Endothelial cell of umbilical vein (primary cell): Measurements from ENCODE around the gene LGALS8. TPM values are rescaled to one million over a fixed set of nuclear protein-coding genes. Genes with fewer than 3 reads are reported as not detected.

Experiments used
- BruUV-seq: library from RNA; stranded (reverse); fragments of 400-500 nt; replicated peaks from 2 replicates; lab custom pipeline; 2021; lab: Mats Ljungman, UMichigan
- CTCF ChIA-PET: fragments of 300-600, 350-600 bp; sonication (Branson Sonifier 250); formaldehyde crosslinking; loops from one replicate; lab custom pipeline; 2021; ENCODE audit warnings: antibody characterized with exemption, inconsistent platforms; lab: Charles Lee
- POLR2A ChIA-PET: fragments of 300-600, 350-600 bp; sonication (Branson Sonifier 250); formaldehyde crosslinking; loops from one replicate; lab custom pipeline; 2021; ENCODE audit warnings: antibody characterized with exemption, inconsistent platforms; lab: Charles Lee
- DNase-seq: peaks from one replicate; pipeline ENCODE4 v3.0.0-alpha.2; 2011; ENCODE audit warnings: low read depth, low spot score
- FAIRE-seq: peaks from 2 replicates; lab custom pipeline; 2011; peaks lifted over from hg19 to GRCh38; lab: Jason Lieb, UNC
- H2AFZ ChIP-seq: 2 replicates; pipeline ENCODE4 v1.6.0; 2012; ENCODE audit warnings: low read depth, low read length, control low read depth, inconsistent platforms
- H3K27ac ChIP-seq: 2 replicates; pipeline ENCODE4 v1.5.1; 2011; ENCODE audit warnings: low read depth, mild to moderate bottlenecking, control low read depth, low read length, moderate library complexity; ENCODE audit not compliant: insufficient read depth
- H3K27me3 ChIP-seq, 2 experiments: 2 replicates each; pipeline versions ENCODE4 v1.6.0 to v1.6.1; 2011; ENCODE audit warnings: low read length in 2 of 2, mixed read lengths in 1 of 2; ENCODE audit not compliant: control insufficient read depth in 2 of 2, insufficient read depth in 2 of 2
- H3K36me3 ChIP-seq, 2 experiments: 2 replicates in 1 of 2; 3 replicates in 1 of 2; pipeline ENCODE4 v1.5.1; 2011; ENCODE audit warnings: low read length in 2 of 2, mild to moderate bottlenecking in 1 of 2, moderate library complexity in 1 of 2; ENCODE audit not compliant: control insufficient read depth in 2 of 2, insufficient read depth in 2 of 2; ENCODE audit errors: extremely low read depth in 1 of 2
- H3K4me1 ChIP-seq: 3 replicates; pipeline ENCODE4 v1.5.1; 2011; ENCODE audit warnings: mild to moderate bottlenecking, low read length; ENCODE audit not compliant: control insufficient read depth, insufficient read depth; ENCODE audit errors: extremely low read depth
- H3K4me2 ChIP-seq: 2 replicates; pipeline ENCODE4 v1.6.1; 2011; ENCODE audit warnings: low read length, control low read depth, mixed read lengths; ENCODE audit not compliant: insufficient read depth
- H3K4me3 ChIP-seq, 3 experiments: fragments of 200-600 bp in 1 of 3; sonication (generic), shearing (Covaris generic) in 1 of 3; replicated peaks in 1 of 3; 2 replicates each; pipeline ENCODE4 v1.5.1; 2011 to 2016; ENCODE audit warnings: control low read depth in 3 of 3, low read length in 3 of 3, mild to moderate bottlenecking in 2 of 3, inconsistent platforms in 1 of 3, low read depth in 1 of 3, moderate library complexity in 1 of 3; ENCODE audit not compliant: insufficient read depth in 1 of 3
- H3K79me2 ChIP-seq: 2 replicates; pipeline ENCODE4 v1.6.0; 2012; ENCODE audit warnings: low read length, inconsistent platforms; ENCODE audit not compliant: control insufficient read depth, insufficient read depth
- H3K9ac ChIP-seq: replicated peaks from 2 replicates; pipeline ENCODE3; 2011; ENCODE audit warnings: low read length, control low read depth; ENCODE audit not compliant: insufficient read depth; ENCODE audit errors: extremely low read depth
- H3K9me1 ChIP-seq: replicated peaks from 3 replicates; pipeline ENCODE4 v1.6.0; 2011; ENCODE audit warnings: mild to moderate bottlenecking, low read length; ENCODE audit not compliant: control insufficient read depth, insufficient read depth; ENCODE audit errors: extremely low read depth
- H3K9me3 ChIP-seq: replicated peaks from 2 replicates; pipeline ENCODE4 v1.5.1; 2012; ENCODE audit warnings: low read length, inconsistent platforms; ENCODE audit not compliant: control insufficient read depth, insufficient read depth
- H4K20me1 ChIP-seq: replicated peaks from 2 replicates; pipeline ENCODE3; 2011; ENCODE audit warnings: mild to moderate bottlenecking, low read length; ENCODE audit not compliant: control insufficient read depth, insufficient read depth; ENCODE audit errors: extremely low read depth
- EZH2 ChIP-seq: IDR thresholded peaks from 2 replicates; pipeline ENCODE4 v1.6.1; 2012; ENCODE audit warnings: borderline replicate concordance, low read depth, mild to moderate bottlenecking, moderate library complexity, low read length, inconsistent platforms; ENCODE audit not compliant: severe bottlenecking
- FOS ChIP-seq: IDR thresholded peaks from 2 replicates; pipeline ENCODE4 v1.6.1; 2011; ENCODE audit warnings: mild to moderate bottlenecking, low read length, moderate library complexity, borderline replicate concordance; ENCODE audit not compliant: insufficient read depth
- GATA2 ChIP-seq: IDR thresholded peaks from 2 replicates; pipeline ENCODE4 v1.7.0; 2011; ENCODE audit warnings: low read depth, mild to moderate bottlenecking, moderate library complexity, mixed read lengths, low read length; ENCODE audit not compliant: insufficient read length, insufficient read depth
- JUN ChIP-seq: IDR thresholded peaks from 2 replicates; pipeline ENCODE4 v1.6.1; 2011; ENCODE audit warnings: borderline replicate concordance, low read depth; ENCODE audit not compliant: insufficient read length, insufficient read depth
- MYC ChIP-seq: IDR thresholded peaks from one replicate; pipeline ENCODE4 v1.6.1; 2011; ENCODE audit warnings: mild to moderate bottlenecking, low read depth, low read length
- POLR2A ChIP-seq: IDR thresholded peaks from 2 replicates; pipeline ENCODE4 v1.6.1; 2012; ENCODE audit warnings: low read depth, mild to moderate bottlenecking, control low read depth, low read length
- POLR2AphosphoS5 ChIP-seq: IDR thresholded peaks from 2 replicates; pipeline ENCODE4 v1.6.1; 2012; ENCODE audit warnings: low read depth, mild to moderate bottlenecking, control low read depth, low read length, moderate library complexity; ENCODE audit not compliant: insufficient read depth
- dilution Hi-C: fragments of 300-500 bp; cut with MboI; formaldehyde crosslinking; loops from one replicate; pipeline ENCODE4 v1.15.0; 2019; ENCODE audit warnings: low sequenced_read_pairs; ENCODE audit not compliant: extremely low pct_ligation_motif_present
- intact Hi-C: fragments of 100-400 bp; cut with micrococcal nuclease; formaldehyde crosslinking; loops from one replicate; pipeline ENCODE4 v1.10.0; 2022
- polyA plus RNA-seq, 4 experiments: library from polyadenylated mRNA; depleted of rRNA in 3 of 4; stranded (reverse) in 3 of 4; unstranded in 1 of 4; fragments of >200 nt; gene quantifications; 2 replicates each; pipeline versions ENCODE4 v1.2.1 to v1.2.3, GENCODE V29; 2011 to 2012; ENCODE audit warnings: missing spikeins in 1 of 4
- total RNA-seq: library from RNA; stranded (reverse); gene quantifications from 2 replicates; pipeline ENCODE4 v1.2.3, GENCODE V29; 2021
- TF ChIP-seq, protein P1 (sequence below), 2 donors: IDR thresholded peaks; 1 replicate in 1 of 2; 2 replicates in 1 of 2; pipeline ENCODE4 v1.5.1; 2011; ENCODE audit warnings: low read length in 2 of 2, mild to moderate bottlenecking in 2 of 2, moderate library complexity in 2 of 2, control low read depth in 1 of 2, inconsistent platforms in 1 of 2, low read depth in 1 of 2; ENCODE audit not compliant: insufficient read depth in 1 of 2; ENCODE audit errors: extremely low read depth in 1 of 2
- TF ChIP-seq, protein P2 (sequence below): IDR thresholded peaks from 2 replicates; pipeline ENCODE4 v1.6.1; 2011; ENCODE audit not compliant: insufficient read depth, insufficient read length

The LGALS8 gene
- total and polyA plus RNA-seq, 2 donors (not counting 3 experiments of a cell fraction or from before 2014, with no cell fraction given): 45.6 to 49.9 TPM

DNA sequence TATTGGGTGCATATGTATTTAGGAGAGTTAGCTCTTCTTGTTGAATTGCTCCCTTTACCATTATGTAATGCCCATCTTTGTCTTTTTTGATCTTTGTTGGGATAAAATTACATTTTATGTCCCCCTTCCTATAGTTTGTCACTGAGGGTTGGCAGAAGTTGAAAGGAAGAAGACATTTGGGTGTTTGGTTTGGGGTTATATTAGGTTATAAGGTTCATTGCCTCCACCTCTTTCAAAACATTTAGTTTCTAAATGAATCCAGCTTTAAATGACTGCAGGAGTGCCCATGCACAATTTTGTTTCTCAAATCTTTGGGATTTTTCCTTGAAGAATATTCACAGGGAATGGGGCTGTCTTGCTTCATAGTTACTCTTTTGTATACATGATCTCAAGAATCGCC lies 14.6 kb upstream of the LGALS8 start:
- H3K79me2 ChIP-seq: no peaks in the 10 kb centered on the region
- no peak overlapping the region for H3K9ac ChIP-seq
- no peaks in the 10 kb centered on the region for H3K4me1 ChIP-seq
- no peak overlapping the region for H3K27ac ChIP-seq
- H3K27me3 ChIP-seq: peaks cover 2 to 5% of the 10 kb centered on the region in 2 experiments
- DNase-seq (no peak), FAIRE-seq (no peak)
- H4K20me1 ChIP-seq: no peaks in the 10 kb centered on the region
- H3K36me3 ChIP-seq: no peaks in the 10 kb centered on the region
- dilution Hi-C loops (no loop called here), intact Hi-C loops (no loop called here)
- no peak overlapping the region for H3K4me2 ChIP-seq
- TF ChIP-seq POLR2A (no peak), GATA2 (no peak), POLR2AphosphoS5 (no peak), FOS (no peak), MYC (no peak)
- no peak overlapping the region for H3K4me3 ChIP-seq
- POLR2A ChIA-PET: no interaction called here
- no peaks in the 10 kb centered on the region for H3K9me1 ChIP-seq
- H2AFZ ChIP-seq: no peak overlapping the region
- CTCF ChIA-PET: no interaction called here
- H3K9me3 ChIP-seq: no peaks in the 10 kb centered on the region
- BruUV-seq: no TSS peak

DNA sequence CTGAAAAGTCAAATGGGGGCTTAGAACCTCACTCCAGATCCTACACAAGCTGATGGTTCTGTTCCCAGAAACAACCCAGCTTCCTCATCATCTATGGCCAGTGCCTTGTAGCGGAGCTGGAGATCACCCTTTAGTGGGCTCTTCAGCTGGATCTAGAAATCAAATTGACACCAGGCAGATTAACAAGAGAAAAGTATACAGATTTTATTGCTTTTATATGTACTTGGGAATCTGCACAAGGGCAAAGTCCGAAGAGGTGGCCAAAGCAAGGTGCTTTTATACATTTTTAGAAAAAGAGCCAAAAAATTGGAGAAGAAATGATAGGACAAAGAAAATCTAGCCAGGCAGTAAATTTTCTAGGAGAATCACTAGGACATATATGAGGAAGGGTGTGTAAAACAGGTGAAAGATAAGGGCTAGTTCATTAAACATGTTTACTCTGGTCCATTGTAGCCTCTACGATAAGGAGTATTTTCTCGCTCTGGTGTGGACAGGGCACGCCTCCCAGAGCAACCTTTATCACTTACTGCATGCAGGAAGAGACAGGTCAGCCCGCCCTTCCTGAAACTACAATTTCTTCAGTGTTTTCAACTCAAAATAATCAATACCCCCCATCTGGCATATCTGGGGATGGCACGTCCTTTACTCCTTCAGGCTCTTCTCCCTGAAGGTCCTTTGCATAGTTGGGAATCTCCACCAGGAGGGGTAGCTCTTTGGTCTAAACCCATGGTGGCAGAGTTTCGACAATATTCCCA lies 14.0 kb upstream of the LGALS8 start:
- dilution Hi-C loops: no loop called here
- DNase-seq (no peak), FAIRE-seq (no peak)
- H3K36me3 ChIP-seq: no peaks in the 10 kb centered on the region
- H3K4me2 ChIP-seq: no peak overlapping the region
- no peak overlapping the region for H3K27ac ChIP-seq
- CTCF ChIA-PET: interaction anchor here (1.9 kb wide), 1 partner anchor 15 kb away, joined by 6 read pairs; the partner anchor contains the start of gene LGALS8
- no peaks in the 10 kb centered on the region for H4K20me1 ChIP-seq
- H3K4me1 ChIP-seq: no peaks in the 10 kb centered on the region
- H3K9me3 ChIP-seq: no peaks in the 10 kb centered on the region
- H3K79me2 ChIP-seq: no peaks in the 10 kb centered on the region
- H3K4me3 ChIP-seq: no peak overlapping the region
- no peaks in the 10 kb centered on the region for H3K9me1 ChIP-seq
- no TSS peak for BruUV-seq
- no peak overlapping the region for H3K9ac ChIP-seq
- TF ChIP-seq, protein P1, sequence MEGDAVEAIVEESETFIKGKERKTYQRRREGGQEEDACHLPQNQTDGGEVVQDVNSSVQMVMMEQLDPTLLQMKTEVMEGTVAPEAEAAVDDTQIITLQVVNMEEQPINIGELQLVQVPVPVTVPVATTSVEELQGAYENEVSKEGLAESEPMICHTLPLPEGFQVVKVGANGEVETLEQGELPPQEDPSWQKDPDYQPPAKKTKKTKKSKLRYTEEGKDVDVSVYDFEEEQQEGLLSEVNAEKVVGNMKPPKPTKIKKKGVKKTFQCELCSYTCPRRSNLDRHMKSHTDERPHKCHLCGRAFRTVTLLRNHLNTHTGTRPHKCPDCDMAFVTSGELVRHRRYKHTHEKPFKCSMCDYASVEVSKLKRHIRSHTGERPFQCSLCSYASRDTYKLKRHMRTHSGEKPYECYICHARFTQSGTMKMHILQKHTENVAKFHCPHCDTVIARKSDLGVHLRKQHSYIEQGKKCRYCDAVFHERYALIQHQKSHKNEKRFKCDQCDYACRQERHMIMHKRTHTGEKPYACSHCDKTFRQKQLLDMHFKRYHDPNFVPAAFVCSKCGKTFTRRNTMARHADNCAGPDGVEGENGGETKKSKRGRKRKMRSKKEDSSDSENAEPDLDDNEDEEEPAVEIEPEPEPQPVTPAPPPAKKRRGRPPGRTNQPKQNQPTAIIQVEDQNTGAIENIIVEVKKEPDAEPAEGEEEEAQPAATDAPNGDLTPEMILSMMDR (IDR thresholded peaks at IDR 0.05; ENCODE audit: extremely low read depth in 1 of 2, insufficient read depth in 1 of 2, low read depth in 1 of 2, low read length in 2 of 2): no peak
- TF ChIP-seq JUN (no peak), MYC (no peak), POLR2A (no peak), EZH2 (no peak), FOS (no peak), GATA2 (no peak), POLR2AphosphoS5 (no peak)
- TF ChIP-seq, protein P2, sequence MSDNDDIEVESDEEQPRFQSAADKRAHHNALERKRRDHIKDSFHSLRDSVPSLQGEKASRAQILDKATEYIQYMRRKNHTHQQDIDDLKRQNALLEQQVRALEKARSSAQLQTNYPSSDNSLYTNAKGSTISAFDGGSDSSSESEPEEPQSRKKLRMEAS: no peak
- H2AFZ ChIP-seq: no peak overlapping the region
- H3K27me3 ChIP-seq: peaks cover 2 to 5% of the 10 kb centered on the region in 2 experiments
- POLR2A ChIA-PET: no interaction called here
- intact Hi-C loops: no loop called here
